ENCODE data around the gene DLGAP1. TPM values are rescaled to one million over a fixed set of nuclear protein-coding genes. Genes with fewer than 3 reads are reported as not detected.

Gene DLGAP1
- total and polyA plus RNA-seq, 2 of the 8 experiments (the other 6 are each of a cell fraction or from before 2014, with no cell fraction given): 11.8 to 16.9 TPM

- DNase-seq (ENCODE audit: low read depth in 1 of 2, low spot score in 2 of 2): no peak
- Histone ChIP-seq H3K79me1 (ENCODE audit: low read depth, low read length) (no peaks in the 10 kb centered on the region), H3K9ac (replicated peaks in 1 of 4; ENCODE audit: extremely low read depth in 1 of 4, low read depth in 3 of 4, low read length in 3 of 4) (no peak overlapping the region), H4K91ac (replicated peaks; ENCODE audit: insufficient read length, low read length) (no peak overlapping the region), H4K8ac (ENCODE audit: extremely low read depth, insufficient read depth, low read length) (no peak overlapping the region), H3K9me3 (ENCODE audit: insufficient read depth in 2 of 2, low read depth in 1 of 2, low read length in 1 of 2) (no peaks in the 10 kb centered on the region), H2BK20ac (ENCODE audit: low read length) (no peak overlapping the region), H3K4ac (replicated peaks; ENCODE audit: insufficient read length, low read depth, low read length) (no peak overlapping the region), H3K23me2 (ENCODE audit: low read depth, low read length) (no peaks in the 10 kb centered on the region), H2BK12ac (ENCODE audit: low read depth, low read length) (no peak overlapping the region), H3K4me3 (ENCODE audit: extremely low read depth in 1 of 4, insufficient read depth in 2 of 4, low read depth in 3 of 4, low read length in 4 of 4) (no peak overlapping the region), H2AK5ac (ENCODE audit: low read depth, low read length) (no peak overlapping the region), H2BK15ac (ENCODE audit: low read length) (no peak overlapping the region), H3K56ac (replicated peaks; ENCODE audit: insufficient read length, low read depth, low read length) (no peak overlapping the region), H3K27me3 (replicated peaks in 1 of 4; ENCODE audit: control insufficient read depth in 3 of 4, extremely low read depth in 1 of 4, insufficient read depth in 3 of 4, low read length in 3 of 4) (no peaks in the 10 kb centered on the region), H3K4me2 (ENCODE audit: insufficient read depth in 1 of 2, low read depth in 2 of 2, low read length in 2 of 2) (no peak overlapping the region), H3K14ac (ENCODE audit: insufficient read length) (no peak overlapping the region), H3K27ac (ENCODE audit: low read depth, low read length) (no peak overlapping the region), H4K20me1 (replicated peaks in 1 of 2; ENCODE audit: control insufficient read depth in 1 of 2, insufficient read depth in 2 of 2, low read length in 2 of 2) (peaks cover 2% of the 10 kb centered on the region in 2 experiments), H3K36me3 (ENCODE audit: control insufficient read depth in 2 of 4, insufficient read depth in 4 of 4, low read length in 3 of 4) (no peaks in the 10 kb centered on the region; a peak in 1 of 8 replicates), H2BK120ac (replicated peaks; ENCODE audit: low read depth, low read length) (no peak overlapping the region), H4K5ac (ENCODE audit: insufficient read length, low read depth, low read length) (no peak overlapping the region), H2BK5ac (ENCODE audit: low read depth, low read length) (no peak overlapping the region), H3K79me2 (ENCODE audit: control insufficient read depth in 1 of 2, insufficient read depth in 2 of 2, low read length in 2 of 2) (no peaks in the 10 kb centered on the region), H3K23ac (ENCODE audit: insufficient read length) (no peak overlapping the region), H3K18ac (ENCODE audit: extremely low read depth, low read length) (no peak overlapping the region), H2AFZ (ENCODE audit: low read length) (no peak overlapping the region), H3K4me1 (replicated peaks in 1 of 4; ENCODE audit: control insufficient read depth in 3 of 4, insufficient read depth in 4 of 4, low read length in 3 of 4) (peaks cover 0 to 8% (median 4%) of the 10 kb centered on the region in 4 experiments; a peak in 3 of 7 replicates)
- ChIA-PET POLR2A (ENCODE audit: partially characterized antibody) (interaction anchor here (1.7 kb wide), 1 partner anchor 13 kb away, joined by 3 read pairs; no protein-coding TSS in a partner anchor), CTCF (ENCODE audit: partially characterized antibody) (interaction anchor here (0.5 to 1.0 kb wide), 2 partner anchors 12 to 1200 kb away, joined by 3 read pairs; no protein-coding TSS in a partner anchor)
- no peak for FAIRE-seq
- WGBS, 2 experiments (ENCODE audit: extremely low coverage in 1 of 2, insufficient coverage in 1 of 2, insufficient read length in 1 of 2, insufficient replicate concordance in 2 of 2, low coverage in 1 of 2, low lambda C conversion rate in 2 of 2, missing lambda C conversion rate in 1 of 2): 84% methylated on average over 2 of the region's 2 CpGs; no CpG with 5 or more reads in 1 of the 2 experiments
- TF ChIP-seq CBX8 (IDR thresholded peaks at IDR 0.05; ENCODE audit: borderline replicate concordance, low read depth, low read length): no peak
- no peak for TF ChIP-seq RBBP5 (IDR thresholded peaks at IDR 0.05; ENCODE audit: borderline replicate concordance, low read depth, low read length)
- TF ChIP-seq SAP30 (IDR thresholded peaks at IDR 0.05; ENCODE audit: insufficient read depth, insufficient replicate concordance, low read length): no peak
- no peak for TF ChIP-seq KDM5A (IDR thresholded peaks at IDR 0.05; ENCODE audit: low read length)
These were observed 205.0 kb downstream of the DLGAP1 start for GRCh38 chr18:4250141-4250540.
